HG02981 (cell line): Measurements from ENCODE around the gene SPACA4.

Experiments
- ATAC-seq: cut with Tn5 transposase; IDR thresholded peaks from one replicate; pipeline ENCODE4 v1.9.1; 2021; ENCODE audit warnings: mild to moderate bottlenecking, moderate library complexity; ENCODE audit not compliant: unreplicated experiment

Gene SPACA4

GRCh38 chr19:48646722-48647216, 40.2 kb downstream of the SPACA4 start:
- no peak for ATAC-seq

- no peak for ATAC-seq
Measured at GRCh38 chr19:48648134-48648533, 41.6 kb downstream of the SPACA4 start.

GRCh38 chr19:48650974-48651682, 44.6 kb downstream of the SPACA4 start:
- ATAC-seq: no peak

GRCh38 chr19:48651683-48652048, 45.1 kb downstream of the SPACA4 start:
- no peak for ATAC-seq

- no peak for ATAC-seq
Measured at GRCh38 chr19:48654299-48655059, 47.9 kb downstream of the SPACA4 start.

GRCh38 chr19:48656840-48657474, 50.4 kb downstream of the SPACA4 start:
- no peak for ATAC-seq
